NOMO-1 treated with dmso at 0.1 percent for 144 hours (cell line): ENCODE results near the gene TPSG1.

Source experiments
- DNase-seq: peaks from one replicate; lab custom pipeline; 2025; ENCODE audit not compliant: unreplicated experiment; lab: John Stamatoyannopoulos, UW

Gene TPSG1

GRCh38 chr16:1180549-1181403 lies 44.3 kb downstream of the TPSG1 start:
- no peak for DNase-seq

- DNase-seq, result no peak
Measured at GRCh38 chr16:1178295-1178910, 46.7 kb downstream of the TPSG1 start.

- DNase-seq, result no peak
Measured at GRCh38 chr16:1177750-1178149, 47.3 kb downstream of the TPSG1 start.

- DNase-seq, result no peak
Measured at GRCh38 chr16:1177053-1177452, 48.0 kb downstream of the TPSG1 start.

GRCh38 chr16:1176280-1176897 lies 48.7 kb downstream of the TPSG1 start:
- no peak for DNase-seq

GRCh38 chr16:1175566-1176279 lies 49.3 kb downstream of the TPSG1 start:
- no peak for DNase-seq

GRCh38 chr16:1174477-1175357 lies 50.4 kb downstream of the TPSG1 start:
- DNase-seq, result no peak

GRCh38 chr16:1173788-1174451 lies 51.1 kb downstream of the TPSG1 start:
- DNase-seq, result no peak

GRCh38 chr16:1172651-1173050 lies 52.4 kb downstream of the TPSG1 start:
- no peak for DNase-seq

- DNase-seq, result no peak
Measured at GRCh38 chr16:1171854-1172428, 53.1 kb downstream of the TPSG1 start.
